Brain microvascular endothelial cell (primary cell): ENCODE data around the gene SH3RF3.

Experiments used
- DNase-seq: peaks from one replicate; pipeline ENCODE4 v3.0.0-alpha.2; 2020
- H3K27ac ChIP-seq: fragments of 250-450 bp; sonication (Bioruptor Pico); 2 replicates; pipeline ENCODE4 v1.5.1; 2020; ENCODE audit warnings: mild to moderate bottlenecking, moderate library complexity
- H3K27me3 ChIP-seq: fragments of 250-450 bp; sonication (Bioruptor Pico); replicated peaks from 2 replicates; pipeline ENCODE4 v1.5.1; 2020; ENCODE audit warnings: mild to moderate bottlenecking
- H3K36me3 ChIP-seq: fragments of 250-450 bp; sonication (Bioruptor Pico); replicated peaks from 2 replicates; pipeline ENCODE4 v1.5.1; 2020; ENCODE audit warnings: mild to moderate bottlenecking
- H3K4me3 ChIP-seq: 2 replicates; pipeline ENCODE4 v1.5.1; 2011; ENCODE audit warnings: low read depth, mild to moderate bottlenecking, control low read depth, low read length, moderate library complexity
- in situ Hi-C: cut with HindIII; loops from 2 replicates; pipeline ENCODE4 v1.10.0; 2017; ENCODE audit warnings: low sequenced_read_pairs, low pct_ligation_motif_present
- TF ChIP-seq, protein P1 (sequence below): IDR thresholded peaks from 2 replicates; pipeline ENCODE4 v1.5.1; 2011; ENCODE audit warnings: low read depth, mild to moderate bottlenecking, moderate library complexity, low read length, control low read depth, inconsistent platforms; ENCODE audit errors: missing control alignments

The SH3RF3 gene

DNA sequence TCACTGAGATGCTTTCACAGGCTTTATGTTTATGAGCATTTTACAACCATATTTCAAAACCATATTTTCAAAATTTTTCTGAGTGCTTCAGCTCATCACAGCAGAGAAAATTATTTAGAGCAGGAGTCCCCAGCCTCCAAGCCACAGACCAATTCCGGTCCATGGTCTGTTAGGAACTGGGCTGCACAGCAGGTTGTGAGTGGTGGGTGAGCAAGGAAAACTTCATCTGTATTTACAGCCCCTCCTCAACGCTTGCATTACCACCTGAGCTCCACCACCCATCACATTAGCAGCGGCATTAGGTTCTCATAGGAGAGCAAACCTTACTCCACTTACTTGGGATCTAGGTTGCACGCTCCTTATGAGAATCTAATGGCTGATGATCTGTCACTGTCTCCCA lies 319.2 kb downstream of the SH3RF3 start:
- no peak overlapping the region for H3K4me3 ChIP-seq
- in situ Hi-C loops = no loop called here
- H3K36me3 ChIP-seq = no peaks in the 10 kb centered on the region
- no peak overlapping the region for H3K27ac ChIP-seq
- no peak for DNase-seq
- no peaks in the 10 kb centered on the region for H3K27me3 ChIP-seq
- TF ChIP-seq, protein P1, sequence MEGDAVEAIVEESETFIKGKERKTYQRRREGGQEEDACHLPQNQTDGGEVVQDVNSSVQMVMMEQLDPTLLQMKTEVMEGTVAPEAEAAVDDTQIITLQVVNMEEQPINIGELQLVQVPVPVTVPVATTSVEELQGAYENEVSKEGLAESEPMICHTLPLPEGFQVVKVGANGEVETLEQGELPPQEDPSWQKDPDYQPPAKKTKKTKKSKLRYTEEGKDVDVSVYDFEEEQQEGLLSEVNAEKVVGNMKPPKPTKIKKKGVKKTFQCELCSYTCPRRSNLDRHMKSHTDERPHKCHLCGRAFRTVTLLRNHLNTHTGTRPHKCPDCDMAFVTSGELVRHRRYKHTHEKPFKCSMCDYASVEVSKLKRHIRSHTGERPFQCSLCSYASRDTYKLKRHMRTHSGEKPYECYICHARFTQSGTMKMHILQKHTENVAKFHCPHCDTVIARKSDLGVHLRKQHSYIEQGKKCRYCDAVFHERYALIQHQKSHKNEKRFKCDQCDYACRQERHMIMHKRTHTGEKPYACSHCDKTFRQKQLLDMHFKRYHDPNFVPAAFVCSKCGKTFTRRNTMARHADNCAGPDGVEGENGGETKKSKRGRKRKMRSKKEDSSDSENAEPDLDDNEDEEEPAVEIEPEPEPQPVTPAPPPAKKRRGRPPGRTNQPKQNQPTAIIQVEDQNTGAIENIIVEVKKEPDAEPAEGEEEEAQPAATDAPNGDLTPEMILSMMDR = no peak

DNA sequence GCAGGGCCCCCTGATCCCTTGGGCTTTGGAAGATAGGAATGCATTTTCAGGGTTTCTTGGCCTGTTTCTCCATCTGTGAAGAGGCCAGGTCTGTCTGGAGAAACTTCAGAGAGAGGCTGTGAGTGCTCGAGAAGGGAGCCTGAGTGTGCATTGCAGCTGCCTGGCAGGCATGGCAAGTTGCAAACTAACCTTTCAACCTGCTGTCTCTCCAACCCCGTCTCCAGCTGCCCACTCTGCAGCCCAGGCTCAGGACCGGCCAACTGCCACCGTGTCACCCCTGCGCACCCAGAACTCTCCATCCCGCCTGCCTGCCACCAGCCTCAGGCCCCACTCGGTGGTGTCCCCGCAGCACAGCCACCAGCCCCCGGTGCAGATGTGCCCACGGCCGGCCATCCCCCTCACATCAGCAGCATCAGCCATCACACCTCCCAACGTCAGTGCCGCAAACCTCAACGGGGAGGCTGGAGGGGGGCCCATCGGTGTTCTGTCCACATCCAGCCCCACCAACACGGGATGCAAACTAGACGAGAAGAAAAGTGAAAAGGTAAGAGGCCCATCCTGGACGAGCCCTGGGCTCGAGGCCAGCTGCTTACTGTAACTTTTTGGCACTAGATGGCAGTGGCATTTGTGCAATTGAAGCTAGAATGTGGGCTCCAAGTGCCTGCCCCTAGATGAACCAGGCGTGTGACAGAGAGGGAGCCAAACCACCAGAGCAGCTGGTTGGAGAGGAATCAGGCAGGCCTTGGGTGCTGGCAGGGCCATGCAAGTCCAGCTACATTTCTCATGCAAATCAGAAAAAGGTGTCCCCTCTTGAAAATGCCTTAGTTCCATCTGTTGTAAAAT lies 320.2 kb downstream of the SH3RF3 start:
- TF ChIP-seq, protein P1 = no peak
- Histone ChIP-seq H3K4me3 (no peak overlapping the region), H3K36me3 (no peaks in the 10 kb centered on the region), H3K27ac (no peak overlapping the region), H3K27me3 (no peaks in the 10 kb centered on the region)
- in situ Hi-C loops = no loop called here
- no peak for DNase-seq

DNA sequence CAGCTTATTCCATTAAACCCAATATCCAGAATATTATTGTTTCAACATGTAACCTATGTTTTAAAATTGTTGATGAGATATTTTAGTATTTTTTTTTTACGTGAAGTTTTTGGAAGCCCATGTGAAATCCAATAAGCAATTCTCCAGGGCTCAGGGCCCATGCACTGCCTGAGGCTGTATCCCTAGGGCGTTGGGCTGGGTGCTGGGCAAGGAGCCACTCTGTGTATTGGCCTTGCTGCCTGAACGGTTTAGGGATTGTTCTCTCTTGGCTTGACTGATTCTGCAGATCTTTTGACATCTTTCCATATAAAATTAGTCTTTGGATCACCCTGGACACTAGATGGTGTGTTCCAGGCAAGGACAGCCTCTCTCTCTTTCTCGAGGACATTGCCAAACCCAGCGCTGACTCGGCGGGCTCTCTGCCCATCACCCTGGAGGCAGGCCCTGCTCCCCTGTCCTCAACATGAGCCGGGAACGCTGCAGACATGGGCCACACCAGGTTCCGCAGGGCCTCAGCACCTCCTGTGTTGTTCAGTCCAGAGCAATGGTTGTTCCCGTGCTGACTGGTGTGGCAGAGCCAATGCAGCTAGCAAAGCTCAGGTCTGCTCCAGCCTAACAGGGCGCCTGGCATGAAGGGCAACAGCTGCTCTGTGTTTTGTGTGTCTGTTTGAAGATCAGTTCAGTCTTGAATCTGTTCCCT lies 321.7 kb downstream of the SH3RF3 start:
- Histone ChIP-seq H3K27me3 (no peaks in the 10 kb centered on the region), H3K36me3 (no peaks in the 10 kb centered on the region), H3K4me3 (no peak overlapping the region), H3K27ac (no peak overlapping the region)
- TF ChIP-seq, protein P1 = no peak
- no peak for DNase-seq
- in situ Hi-C loops = no loop called here

DNA sequence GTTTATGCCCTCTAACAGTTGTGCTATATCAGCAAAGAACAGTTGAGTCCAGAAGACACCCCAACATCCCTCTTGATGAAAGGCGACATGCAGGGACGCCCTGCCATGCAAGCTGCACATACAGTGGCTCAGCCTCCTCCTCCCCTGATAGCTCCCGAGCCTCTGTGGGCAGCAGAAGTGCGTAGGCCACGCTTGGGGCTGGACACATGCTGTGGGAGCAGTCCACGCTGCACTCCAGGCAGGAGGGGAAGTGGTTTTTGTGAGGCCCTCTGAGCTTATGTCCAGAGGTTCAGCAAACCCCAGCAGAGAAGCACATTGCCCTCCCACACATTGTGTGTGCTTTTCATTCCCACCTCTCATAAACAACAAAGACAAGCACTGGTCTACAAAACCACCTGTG lies 322.7 kb downstream of the SH3RF3 start:
- in situ Hi-C loops = no loop called here
- no peaks in the 10 kb centered on the region for H3K27me3 ChIP-seq
- no peaks in the 10 kb centered on the region for H3K36me3 ChIP-seq
- H3K4me3 ChIP-seq = no peak overlapping the region
- H3K27ac ChIP-seq = no peak overlapping the region
- TF ChIP-seq, protein P1 = no peak
- no peak for DNase-seq

DNA sequence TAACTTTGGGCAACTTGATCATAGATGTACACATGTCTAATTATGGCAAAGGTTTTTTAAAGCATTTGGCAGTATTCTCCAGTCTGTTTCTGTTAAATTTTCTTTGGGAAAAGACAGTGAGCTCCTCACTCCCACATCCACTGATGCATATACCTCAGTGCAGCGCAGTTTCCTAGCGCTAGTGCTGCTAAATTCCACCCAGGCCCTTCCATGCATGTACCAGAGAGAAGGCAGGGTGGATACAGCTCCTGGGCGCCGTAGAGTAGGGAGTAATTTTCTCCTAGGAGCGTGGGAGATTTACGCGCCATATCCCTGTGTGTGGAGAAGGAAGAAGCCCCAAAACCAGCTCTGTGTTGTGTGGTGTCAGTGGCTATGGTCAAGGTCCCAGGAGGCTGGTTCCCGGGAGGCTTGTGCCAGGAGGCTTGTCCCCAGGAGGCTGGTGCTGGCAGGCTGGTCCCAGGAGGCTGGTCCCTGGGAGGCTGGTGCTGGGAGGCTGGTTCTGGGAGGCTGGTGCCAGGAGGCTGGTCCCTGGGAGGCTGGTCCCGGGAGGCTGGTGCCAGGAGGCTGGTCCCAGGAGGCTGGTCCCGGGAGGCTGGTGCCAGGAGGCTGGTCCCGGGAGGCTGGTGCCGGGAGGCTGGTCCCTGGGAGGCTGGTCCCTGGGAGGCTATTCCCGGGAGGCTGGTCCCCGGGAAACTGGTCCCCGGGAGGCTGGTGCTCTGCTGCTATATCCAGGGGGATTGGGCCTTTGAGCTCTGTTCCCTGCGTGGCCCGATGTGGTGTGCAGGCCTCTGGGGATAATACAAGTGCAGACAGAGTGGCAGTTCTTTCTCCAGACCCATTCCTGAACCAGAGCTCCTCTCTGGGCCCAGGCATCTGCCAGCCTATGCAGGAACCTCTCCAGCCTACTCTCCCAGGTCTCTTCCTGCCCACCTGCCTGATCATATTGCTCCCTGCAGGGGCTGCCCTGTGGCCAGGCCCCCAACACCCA lies 323.6 kb downstream of the SH3RF3 start:
- in situ Hi-C loops = no loop called here
- Histone ChIP-seq H3K36me3 (no peaks in the 10 kb centered on the region), H3K27me3 (no peaks in the 10 kb centered on the region), H3K27ac (no peak overlapping the region), H3K4me3 (no peak overlapping the region)
- DNase-seq = no peak
- TF ChIP-seq, protein P1 = no peak
